ENCODE results near the gene SPHKAP.

SPHKAP gene

DNA sequence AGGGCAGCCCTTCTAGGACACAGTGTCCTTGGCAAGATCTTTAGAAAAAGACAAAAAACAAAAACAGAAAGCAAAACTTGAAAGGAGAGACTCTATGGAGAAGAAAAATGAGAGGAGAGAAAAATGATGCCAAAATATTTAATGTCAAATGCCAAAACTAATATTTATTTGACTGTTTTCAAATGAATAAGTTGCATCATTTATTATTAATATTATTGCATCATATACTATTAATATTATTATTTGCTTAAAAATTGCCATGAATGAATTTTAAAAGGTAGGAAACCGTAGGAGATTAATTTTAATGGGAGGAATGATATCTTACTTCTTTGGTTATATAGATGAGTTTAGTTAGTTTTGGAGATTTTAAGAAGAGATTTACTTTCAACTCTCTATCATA lies 165.7 kb downstream of the SPHKAP start:
- TF ChIP-seq, protein P1, sequence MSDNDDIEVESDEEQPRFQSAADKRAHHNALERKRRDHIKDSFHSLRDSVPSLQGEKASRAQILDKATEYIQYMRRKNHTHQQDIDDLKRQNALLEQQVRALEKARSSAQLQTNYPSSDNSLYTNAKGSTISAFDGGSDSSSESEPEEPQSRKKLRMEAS (IDR thresholded peaks at IDR 0.05) = no peak
- TF ChIP-seq, protein P2, sequence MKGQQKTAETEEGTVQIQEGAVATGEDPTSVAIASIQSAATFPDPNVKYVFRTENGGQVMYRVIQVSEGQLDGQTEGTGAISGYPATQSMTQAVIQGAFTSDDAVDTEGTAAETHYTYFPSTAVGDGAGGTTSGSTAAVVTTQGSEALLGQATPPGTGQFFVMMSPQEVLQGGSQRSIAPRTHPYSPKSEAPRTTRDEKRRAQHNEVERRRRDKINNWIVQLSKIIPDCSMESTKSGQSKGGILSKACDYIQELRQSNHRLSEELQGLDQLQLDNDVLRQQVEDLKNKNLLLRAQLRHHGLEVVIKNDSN (IDR thresholded peaks at IDR 0.05) = no peak
- TF ChIP-seq TAF1 (IDR thresholded peaks at IDR 0.05; ENCODE audit: low read depth) (no peak), ZBTB7A (IDR thresholded peaks at IDR 0.05; ENCODE audit: low read depth) (no peak), TCF12 (IDR thresholded peaks at IDR 0.05; ENCODE audit: low read depth) (no peak), TEAD4 (IDR thresholded peaks at IDR 0.05) (no peak), NFIC (IDR thresholded peaks at IDR 0.05) (no peak), YY1 (IDR thresholded peaks at IDR 0.05; ENCODE audit: low read depth) (no peak), RAD21 (IDR thresholded peaks at IDR 0.05; ENCODE audit: low read depth) (no peak), EGR1 (IDR thresholded peaks at IDR 0.05) (no peak)
- TF ChIP-seq, protein P3, sequence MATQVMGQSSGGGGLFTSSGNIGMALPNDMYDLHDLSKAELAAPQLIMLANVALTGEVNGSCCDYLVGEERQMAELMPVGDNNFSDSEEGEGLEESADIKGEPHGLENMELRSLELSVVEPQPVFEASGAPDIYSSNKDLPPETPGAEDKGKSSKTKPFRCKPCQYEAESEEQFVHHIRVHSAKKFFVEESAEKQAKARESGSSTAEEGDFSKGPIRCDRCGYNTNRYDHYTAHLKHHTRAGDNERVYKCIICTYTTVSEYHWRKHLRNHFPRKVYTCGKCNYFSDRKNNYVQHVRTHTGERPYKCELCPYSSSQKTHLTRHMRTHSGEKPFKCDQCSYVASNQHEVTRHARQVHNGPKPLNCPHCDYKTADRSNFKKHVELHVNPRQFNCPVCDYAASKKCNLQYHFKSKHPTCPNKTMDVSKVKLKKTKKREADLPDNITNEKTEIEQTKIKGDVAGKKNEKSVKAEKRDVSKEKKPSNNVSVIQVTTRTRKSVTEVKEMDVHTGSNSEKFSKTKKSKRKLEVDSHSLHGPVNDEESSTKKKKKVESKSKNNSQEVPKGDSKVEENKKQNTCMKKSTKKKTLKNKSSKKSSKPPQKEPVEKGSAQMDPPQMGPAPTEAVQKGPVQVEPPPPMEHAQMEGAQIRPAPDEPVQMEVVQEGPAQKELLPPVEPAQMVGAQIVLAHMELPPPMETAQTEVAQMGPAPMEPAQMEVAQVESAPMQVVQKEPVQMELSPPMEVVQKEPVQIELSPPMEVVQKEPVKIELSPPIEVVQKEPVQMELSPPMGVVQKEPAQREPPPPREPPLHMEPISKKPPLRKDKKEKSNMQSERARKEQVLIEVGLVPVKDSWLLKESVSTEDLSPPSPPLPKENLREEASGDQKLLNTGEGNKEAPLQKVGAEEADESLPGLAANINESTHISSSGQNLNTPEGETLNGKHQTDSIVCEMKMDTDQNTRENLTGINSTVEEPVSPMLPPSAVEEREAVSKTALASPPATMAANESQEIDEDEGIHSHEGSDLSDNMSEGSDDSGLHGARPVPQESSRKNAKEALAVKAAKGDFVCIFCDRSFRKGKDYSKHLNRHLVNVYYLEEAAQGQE (IDR thresholded peaks at IDR 0.05; ENCODE audit: low read depth) = no peak

DNA sequence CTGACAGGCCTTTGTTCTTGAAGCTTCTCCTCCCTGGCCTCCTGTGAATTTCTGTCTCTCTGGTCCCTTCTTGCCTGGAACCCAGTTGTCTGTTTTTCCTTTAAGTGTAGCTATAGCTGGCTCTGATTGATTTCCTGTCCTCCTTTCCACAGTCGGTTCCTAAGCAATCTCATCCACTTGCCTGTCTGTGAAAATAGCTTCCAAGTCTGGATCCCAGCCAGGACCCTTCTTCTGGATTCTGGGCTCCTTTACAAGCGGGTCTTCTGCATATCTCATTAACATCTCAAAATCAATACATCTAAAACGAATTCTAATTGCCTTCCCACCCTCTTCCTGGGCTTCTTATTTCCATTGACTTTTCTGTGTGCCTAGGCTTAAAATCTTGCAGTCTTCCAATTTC lies 185.1 kb downstream of the SPHKAP start:
- TF ChIP-seq NFIC (IDR thresholded peaks at IDR 0.05) (no peak), EGR1 (IDR thresholded peaks at IDR 0.05) (no peak), CREB1 (IDR thresholded peaks at IDR 0.05; ENCODE audit: low read depth) (no peak), EP300 (IDR thresholded peaks at IDR 0.05; ENCODE audit: borderline replicate concordance) (no peak), CEBPB (IDR thresholded peaks at IDR 0.05) (no peak), TEAD4 (IDR thresholded peaks at IDR 0.05) (no peak), RAD21 (IDR thresholded peaks at IDR 0.05; ENCODE audit: low read depth) (no peak), YY1 (IDR thresholded peaks at IDR 0.05; ENCODE audit: low read depth) (no peak), TAF1 (IDR thresholded peaks at IDR 0.05; ENCODE audit: low read depth) (no peak), FOXM1 (IDR thresholded peaks at IDR 0.05; ENCODE audit: borderline replicate concordance, low read depth) (no peak), ZBTB7A (IDR thresholded peaks at IDR 0.05; ENCODE audit: low read depth) (no peak), TCF12 (IDR thresholded peaks at IDR 0.05; ENCODE audit: low read depth) (no peak)
- TF ChIP-seq, protein P1 (IDR thresholded peaks at IDR 0.05) = no peak
- TF ChIP-seq, protein P3 (IDR thresholded peaks at IDR 0.05; ENCODE audit: low read depth) = no peak

DNA sequence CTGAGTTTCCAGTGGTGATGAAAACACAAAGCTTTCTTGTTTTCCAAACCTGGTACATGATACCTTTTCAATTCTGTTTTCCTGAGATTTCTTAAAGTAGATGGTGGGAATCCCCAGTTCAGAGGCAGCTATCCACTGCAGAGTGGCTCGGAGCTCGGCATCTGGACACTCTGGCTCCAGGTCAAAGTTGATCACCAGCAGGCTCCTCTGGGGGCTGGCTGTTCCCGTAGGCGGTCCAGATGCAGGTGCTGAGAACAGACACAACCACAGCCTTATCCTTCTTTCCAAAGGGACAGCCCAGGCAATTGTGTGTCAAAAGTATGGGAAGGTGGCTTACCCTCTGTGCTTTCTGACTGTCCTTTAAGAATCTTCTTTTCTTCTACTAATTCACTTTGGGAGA lies 190.6 kb downstream of the SPHKAP start:
- TF ChIP-seq, protein P1 (IDR thresholded peaks at IDR 0.05) = no peak
- TF ChIP-seq CREB1 (IDR thresholded peaks at IDR 0.05; ENCODE audit: low read depth) (no peak), NFIC (IDR thresholded peaks at IDR 0.05) (no peak), EP300 (IDR thresholded peaks at IDR 0.05; ENCODE audit: borderline replicate concordance) (no peak), RAD21 (IDR thresholded peaks at IDR 0.05; ENCODE audit: low read depth) (no peak), FOXM1 (IDR thresholded peaks at IDR 0.05; ENCODE audit: borderline replicate concordance, low read depth) (no peak), TCF12 (IDR thresholded peaks at IDR 0.05; ENCODE audit: low read depth) (no peak), CEBPB (IDR thresholded peaks at IDR 0.05) (no peak), EGR1 (IDR thresholded peaks at IDR 0.05) (no peak), TAF1 (IDR thresholded peaks at IDR 0.05; ENCODE audit: low read depth) (no peak), YY1 (IDR thresholded peaks at IDR 0.05; ENCODE audit: low read depth) (no peak)
- TF ChIP-seq, protein P3 (IDR thresholded peaks at IDR 0.05; ENCODE audit: low read depth) = no peak

DNA sequence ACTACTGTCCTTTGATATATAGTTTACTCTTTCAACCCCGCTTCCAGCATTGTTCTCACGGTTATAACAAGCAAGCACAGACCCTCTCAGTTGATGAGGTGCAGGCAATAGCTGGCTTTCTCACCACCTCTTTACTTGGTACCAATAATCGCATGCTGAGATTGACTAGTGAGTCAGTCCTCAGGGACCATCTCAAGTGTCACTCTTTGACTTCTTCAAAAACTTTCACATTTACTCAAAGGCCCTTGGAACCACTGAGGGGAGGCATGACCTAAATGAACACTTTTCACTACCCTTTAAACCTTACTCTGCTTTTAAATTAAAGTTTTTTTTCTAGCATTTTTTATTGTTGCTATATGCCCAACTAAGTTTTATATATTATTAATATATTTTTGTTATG lies 208.2 kb downstream of the SPHKAP start:
- TF ChIP-seq EP300 (IDR thresholded peaks at IDR 0.05; ENCODE audit: borderline replicate concordance) (no peak), YY1 (IDR thresholded peaks at IDR 0.05; ENCODE audit: low read depth) (no peak), TAF1 (IDR thresholded peaks at IDR 0.05; ENCODE audit: low read depth) (no peak), NFIC (IDR thresholded peaks at IDR 0.05) (no peak), TCF12 (IDR thresholded peaks at IDR 0.05; ENCODE audit: low read depth) (no peak), RAD21 (IDR thresholded peaks at IDR 0.05; ENCODE audit: low read depth) (no peak), CEBPB (IDR thresholded peaks at IDR 0.05) (no peak), ZBTB7A (IDR thresholded peaks at IDR 0.05; ENCODE audit: low read depth) (no peak), FOXM1 (IDR thresholded peaks at IDR 0.05; ENCODE audit: borderline replicate concordance, low read depth) (no peak), EGR1 (IDR thresholded peaks at IDR 0.05) (no peak), TEAD4 (IDR thresholded peaks at IDR 0.05) (no peak)
- TF ChIP-seq, protein P2 (IDR thresholded peaks at IDR 0.05) = no peak
- TF ChIP-seq, protein P1 (IDR thresholded peaks at IDR 0.05) = no peak
- TF ChIP-seq, protein P3 (IDR thresholded peaks at IDR 0.05; ENCODE audit: low read depth) = no peak
